ENCODE results near the gene C11orf52.

Gene C11orf52

DNA sequence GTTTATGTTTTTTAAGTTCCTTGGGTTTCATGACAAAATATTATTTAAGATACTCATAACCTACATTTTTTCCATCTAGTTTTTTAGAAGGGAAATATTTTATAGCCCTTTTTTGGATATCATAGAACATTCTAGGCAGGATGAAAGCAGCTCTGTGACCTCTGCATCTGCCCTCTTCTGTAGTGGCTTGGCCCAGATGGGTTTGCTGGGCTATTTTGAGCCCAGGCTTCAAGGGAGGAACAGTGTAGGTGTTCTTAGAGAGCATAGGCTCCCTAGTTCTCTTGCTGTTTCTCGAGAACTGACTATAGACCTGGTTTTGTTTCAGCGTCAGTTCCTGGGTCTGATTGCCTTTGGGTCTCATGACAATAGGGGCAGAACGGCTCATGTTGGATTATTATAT, 50.6 kb downstream of the C11orf52 start:
- no peak for DNase-seq (ENCODE audit: low read depth)
- TF ChIP-seq, protein P1, sequence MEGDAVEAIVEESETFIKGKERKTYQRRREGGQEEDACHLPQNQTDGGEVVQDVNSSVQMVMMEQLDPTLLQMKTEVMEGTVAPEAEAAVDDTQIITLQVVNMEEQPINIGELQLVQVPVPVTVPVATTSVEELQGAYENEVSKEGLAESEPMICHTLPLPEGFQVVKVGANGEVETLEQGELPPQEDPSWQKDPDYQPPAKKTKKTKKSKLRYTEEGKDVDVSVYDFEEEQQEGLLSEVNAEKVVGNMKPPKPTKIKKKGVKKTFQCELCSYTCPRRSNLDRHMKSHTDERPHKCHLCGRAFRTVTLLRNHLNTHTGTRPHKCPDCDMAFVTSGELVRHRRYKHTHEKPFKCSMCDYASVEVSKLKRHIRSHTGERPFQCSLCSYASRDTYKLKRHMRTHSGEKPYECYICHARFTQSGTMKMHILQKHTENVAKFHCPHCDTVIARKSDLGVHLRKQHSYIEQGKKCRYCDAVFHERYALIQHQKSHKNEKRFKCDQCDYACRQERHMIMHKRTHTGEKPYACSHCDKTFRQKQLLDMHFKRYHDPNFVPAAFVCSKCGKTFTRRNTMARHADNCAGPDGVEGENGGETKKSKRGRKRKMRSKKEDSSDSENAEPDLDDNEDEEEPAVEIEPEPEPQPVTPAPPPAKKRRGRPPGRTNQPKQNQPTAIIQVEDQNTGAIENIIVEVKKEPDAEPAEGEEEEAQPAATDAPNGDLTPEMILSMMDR (IDR thresholded peaks at IDR 0.05; ENCODE audit: low read length, missing control alignments), result no peak
- no peak overlapping the region for H3K4me3 ChIP-seq (replicated peaks; ENCODE audit: low read depth, low read length)

DNA sequence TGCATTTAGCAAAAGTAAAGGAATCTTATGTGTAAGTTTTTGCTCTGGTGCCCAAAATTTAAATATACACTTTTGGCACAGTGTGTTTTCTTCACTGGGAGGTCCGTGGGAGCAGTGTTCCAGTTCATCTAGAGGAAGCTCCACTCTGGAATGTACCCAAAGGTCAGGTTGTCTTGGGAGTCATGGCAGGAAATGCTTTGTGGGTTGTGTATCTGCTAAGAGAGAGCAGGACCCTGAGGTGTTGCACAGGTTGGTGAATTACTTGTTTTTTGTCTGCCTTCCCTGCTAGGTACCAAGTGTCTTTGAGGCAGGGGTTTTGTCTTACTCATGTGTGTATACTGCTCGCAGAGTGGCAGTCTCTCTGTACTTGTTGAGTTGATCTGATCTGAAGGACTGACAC, 55.7 kb downstream of the C11orf52 start:
- H3K4me3 ChIP-seq (replicated peaks; ENCODE audit: low read depth, low read length), result no peak overlapping the region
- DNase-seq (ENCODE audit: low read depth), result no peak
- TF ChIP-seq, protein P1 (IDR thresholded peaks at IDR 0.05; ENCODE audit: low read length, missing control alignments), result no peak

DNA sequence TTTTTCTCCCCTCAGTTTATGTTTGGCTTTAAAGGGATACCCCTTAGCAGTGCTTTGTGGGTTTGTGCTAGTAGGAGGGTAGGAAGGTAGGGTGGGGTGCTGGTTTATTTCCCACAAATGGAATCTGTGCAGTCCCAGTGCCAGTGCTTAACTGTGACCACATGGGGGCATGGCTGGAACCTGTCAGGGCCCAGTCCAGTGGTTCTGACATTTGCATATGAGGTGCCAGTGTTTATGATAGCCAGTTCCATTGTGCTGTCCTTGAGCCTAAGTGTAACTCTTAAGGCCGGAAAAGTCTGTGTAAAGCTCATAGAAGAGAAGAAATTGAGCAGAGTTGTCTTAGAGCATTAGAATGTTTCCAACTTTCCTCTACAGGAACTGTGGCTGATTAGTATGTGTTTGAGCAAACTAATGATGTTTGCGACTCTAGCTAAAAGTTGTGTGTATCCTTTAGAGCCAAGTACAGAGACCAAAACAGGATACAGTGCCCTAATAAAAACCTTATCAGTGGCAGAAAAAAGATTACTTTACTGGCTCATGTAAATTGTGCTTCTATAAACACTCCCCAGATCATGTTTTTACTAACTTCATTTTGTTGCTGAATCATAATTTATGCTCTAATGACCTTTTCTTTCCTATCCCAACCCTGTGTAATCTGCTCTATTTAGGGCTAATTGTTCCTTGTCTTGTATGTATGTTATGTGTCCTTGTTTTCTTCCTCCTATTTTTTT, 56.5 kb downstream of the C11orf52 start:
- TF ChIP-seq, protein P1 (IDR thresholded peaks at IDR 0.05; ENCODE audit: low read length, missing control alignments), result peak; percentile 17
- no peak overlapping the region for H3K4me3 ChIP-seq (replicated peaks; ENCODE audit: low read depth, low read length)
- DNase-seq (ENCODE audit: low read depth), result no peak

DNA sequence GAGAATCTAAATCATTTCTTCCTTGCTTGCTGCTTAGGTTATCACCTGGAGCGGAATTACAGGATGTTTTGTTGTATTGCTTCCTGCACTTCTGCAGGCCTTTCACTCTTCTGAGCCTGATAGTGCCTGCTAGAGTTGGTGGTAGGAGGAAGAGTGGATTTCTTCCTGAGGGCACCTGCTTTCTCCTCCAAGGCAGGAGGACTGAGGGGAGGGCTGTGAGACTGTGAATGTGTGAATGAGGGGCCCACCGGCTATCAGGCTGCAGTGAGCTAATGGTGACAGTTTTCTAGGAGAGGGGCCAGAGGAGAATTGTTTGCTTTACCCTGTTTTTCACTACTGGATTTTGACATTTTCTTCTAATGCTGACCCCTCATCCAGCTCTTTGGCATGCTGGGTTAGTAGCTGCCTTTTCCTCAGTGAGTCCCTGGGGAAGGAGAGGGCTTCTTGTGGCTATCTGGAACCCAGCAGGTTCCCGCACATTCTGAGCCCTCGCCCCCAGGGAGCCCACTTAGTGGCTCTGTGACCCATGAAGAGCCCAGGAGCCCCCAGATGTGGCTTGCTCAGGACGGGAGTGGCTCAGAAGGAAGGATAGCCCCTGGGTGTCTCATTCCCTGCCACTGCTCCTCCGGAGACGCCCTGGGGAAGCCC, 57.5 kb downstream of the C11orf52 start:
- no peak for DNase-seq (ENCODE audit: low read depth)
- no peak overlapping the region for H3K4me3 ChIP-seq (replicated peaks; ENCODE audit: low read depth, low read length)
- TF ChIP-seq, protein P1 (IDR thresholded peaks at IDR 0.05; ENCODE audit: low read length, missing control alignments), result no peak

Data from fibroblast of pulmonary artery (primary cell).